BLaER1 (cell line): ENCODE data around the gene MATN1.

Source experiments
- H3K27ac ChIP-seq: shearing (Covaris generic); formaldehyde crosslinking; 2 replicates; pipeline ENCODE4 v1.8.1; 2022
- H3K27me3 ChIP-seq: shearing (Covaris generic); formaldehyde crosslinking; 2 replicates; pipeline ENCODE4 v1.8.1; 2022
- H3K36me3 ChIP-seq: shearing (Covaris generic); formaldehyde crosslinking; 2 replicates; pipeline ENCODE4 v1.8.1; 2022
- H3K4me1 ChIP-seq: shearing (Covaris generic); formaldehyde crosslinking; 2 replicates; pipeline ENCODE4 v1.8.1; 2022
- H3K4me2 ChIP-seq: shearing (Covaris generic); formaldehyde crosslinking; 2 replicates; pipeline ENCODE4 v1.8.1; 2022
- H3K4me3 ChIP-seq: shearing (Covaris generic); formaldehyde crosslinking; 2 replicates; pipeline ENCODE4 v1.8.1; 2022
- H3K9ac ChIP-seq: shearing (Covaris generic); formaldehyde crosslinking; 2 replicates; pipeline ENCODE4 v1.8.1; 2022
- H3K9me3 ChIP-seq: shearing (Covaris generic); formaldehyde crosslinking; 2 replicates; pipeline ENCODE4 v1.8.1; 2022
- H4K20me1 ChIP-seq: shearing (Covaris generic); formaldehyde crosslinking; 2 replicates; pipeline ENCODE4 v1.8.1; 2022
- Cebpa-rat ChIP-seq: shearing (Covaris generic); IDR thresholded peaks from 2 replicates; pipeline ENCODE4 v1.8.1; 2022

The MATN1 gene

DNA sequence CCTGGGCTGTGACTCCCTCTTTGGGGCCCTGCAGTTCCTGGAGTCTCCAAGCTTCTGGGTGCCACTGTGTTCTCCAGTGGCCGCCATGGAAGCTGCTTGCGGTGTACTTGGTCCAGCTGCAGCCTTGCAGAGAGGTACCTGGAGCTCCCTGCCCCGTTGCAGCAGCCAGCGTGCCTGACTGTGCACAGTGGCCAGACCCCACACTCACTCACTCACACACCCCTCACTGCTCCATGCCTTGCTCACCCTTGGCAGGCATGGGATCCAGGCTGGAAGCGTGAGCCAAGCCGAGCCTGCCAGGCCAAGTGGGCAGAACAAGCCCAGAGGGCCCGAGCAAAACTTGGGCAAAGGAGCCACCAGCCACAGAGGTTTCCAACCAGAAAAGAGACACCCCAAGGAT, 43.0 kb downstream of the MATN1 start:
- TF ChIP-seq Cebpa-rat = no peak
- H3K4me1 ChIP-seq = no peaks in the 10 kb centered on the region
- H3K4me2 ChIP-seq = no peak overlapping the region
- no peaks in the 10 kb centered on the region for H3K36me3 ChIP-seq
- H3K9ac ChIP-seq = no peak overlapping the region
- H3K27ac ChIP-seq = no peak overlapping the region
- H3K9me3 ChIP-seq = peaks cover 32% of the 10 kb centered on the region
- peaks cover 22% of the 10 kb centered on the region for H3K27me3 ChIP-seq
- H3K4me3 ChIP-seq = no peak overlapping the region
- H4K20me1 ChIP-seq = no peaks in the 10 kb centered on the region

DNA sequence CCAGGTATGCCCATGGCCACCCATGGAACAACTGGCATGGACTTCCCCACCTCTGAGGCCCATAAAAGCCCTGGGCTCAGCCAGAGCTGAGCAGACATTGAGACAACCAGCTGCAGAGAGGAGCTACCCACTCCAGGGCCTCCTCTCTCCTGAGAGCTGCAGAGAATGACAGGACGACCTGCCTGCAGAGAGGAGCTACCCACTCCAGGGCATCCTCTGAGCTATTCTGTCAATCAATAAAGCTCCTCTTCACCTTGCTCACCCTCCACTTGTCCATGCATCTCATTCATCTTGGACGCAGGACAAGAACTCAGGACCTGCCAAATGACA, 43.4 kb downstream of the MATN1 start:
- no peak overlapping the region for H3K4me2 ChIP-seq
- no peaks in the 10 kb centered on the region for H4K20me1 ChIP-seq
- no peak overlapping the region for H3K9ac ChIP-seq
- no peak overlapping the region for H3K4me3 ChIP-seq
- peaks cover 32% of the 10 kb centered on the region for H3K9me3 ChIP-seq
- TF ChIP-seq Cebpa-rat = no peak
- H3K27me3 ChIP-seq = peaks cover 17% of the 10 kb centered on the region
- H3K27ac ChIP-seq = no peak overlapping the region
- H3K4me1 ChIP-seq = no peaks in the 10 kb centered on the region
- no peaks in the 10 kb centered on the region for H3K36me3 ChIP-seq

DNA sequence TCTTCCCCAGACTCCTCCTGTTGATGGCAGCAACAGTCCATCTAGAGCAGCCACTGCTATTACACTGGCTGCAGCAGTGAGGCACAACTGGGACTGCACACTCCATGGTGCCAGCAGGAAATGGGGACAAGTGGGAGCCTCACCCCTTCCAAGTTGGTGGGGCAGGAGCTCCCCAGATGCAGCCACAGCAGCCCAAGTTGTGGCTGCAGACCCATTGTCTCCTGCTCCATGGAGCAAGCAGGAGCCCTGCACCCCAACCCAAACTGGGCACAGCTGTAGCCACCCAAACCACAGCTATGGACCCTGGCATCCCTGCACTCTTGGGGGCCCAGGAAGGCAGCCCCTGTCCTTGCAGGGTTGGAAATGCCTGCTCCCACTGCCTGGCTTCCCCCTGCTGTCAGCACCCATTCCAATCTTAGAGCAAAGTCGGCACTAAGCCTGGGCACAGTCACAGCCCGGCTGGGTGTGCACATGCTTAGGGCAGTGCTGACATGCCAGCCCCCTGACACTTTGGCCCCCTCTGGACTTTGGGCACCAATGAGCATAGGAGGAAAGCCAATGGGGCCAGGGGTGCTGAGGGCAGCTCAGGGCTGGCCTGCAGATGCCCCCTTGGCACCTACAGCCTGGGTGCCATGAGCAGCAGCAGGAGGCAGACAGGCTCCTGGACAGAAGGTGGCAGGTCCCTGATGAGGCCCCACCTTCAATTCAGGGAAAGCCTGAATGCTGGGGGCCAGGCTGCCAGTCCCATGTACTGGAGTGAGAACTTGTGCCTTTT, 44.0 kb downstream of the MATN1 start:
- H3K4me1 ChIP-seq = no peaks in the 10 kb centered on the region
- peaks cover 32% of the 10 kb centered on the region for H3K9me3 ChIP-seq
- no peak overlapping the region for H3K4me2 ChIP-seq
- no peaks in the 10 kb centered on the region for H3K36me3 ChIP-seq
- no peak for TF ChIP-seq Cebpa-rat
- H3K4me3 ChIP-seq = no peak overlapping the region
- no peaks in the 10 kb centered on the region for H4K20me1 ChIP-seq
- H3K27ac ChIP-seq = no peak overlapping the region
- peaks cover 11% of the 10 kb centered on the region for H3K27me3 ChIP-seq
- H3K9ac ChIP-seq = no peak overlapping the region

DNA sequence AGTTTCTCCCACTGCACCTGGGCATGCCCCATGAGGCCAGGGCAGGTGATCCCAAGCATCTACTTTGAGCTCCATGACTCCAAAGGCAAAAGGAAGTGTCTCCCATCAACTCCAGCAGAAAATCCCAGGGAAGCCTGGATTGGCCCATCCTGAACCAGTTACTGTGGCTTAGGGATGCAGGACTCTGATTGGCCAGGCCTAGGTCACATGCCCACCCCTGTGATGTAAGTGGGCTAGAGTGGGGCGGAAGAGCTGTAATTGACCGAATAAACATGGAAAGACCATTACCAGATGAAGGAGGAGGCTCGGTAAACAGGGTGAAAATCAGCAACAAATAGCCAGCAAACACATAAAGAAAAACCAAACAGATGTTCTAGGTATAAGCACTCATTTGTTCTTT, 45.2 kb downstream of the MATN1 start:
- Histone ChIP-seq H3K4me3 (no peak overlapping the region), H3K9me3 (peaks cover 42% of the 10 kb centered on the region), H3K27ac (no peak overlapping the region), H3K9ac (no peak overlapping the region), H3K36me3 (no peaks in the 10 kb centered on the region), H3K4me1 (no peaks in the 10 kb centered on the region), H3K4me2 (no peak overlapping the region), H3K27me3 (no peaks in the 10 kb centered on the region; the same call in 1 of the 2 replicates), H4K20me1 (no peaks in the 10 kb centered on the region)
- no peak for TF ChIP-seq Cebpa-rat

DNA sequence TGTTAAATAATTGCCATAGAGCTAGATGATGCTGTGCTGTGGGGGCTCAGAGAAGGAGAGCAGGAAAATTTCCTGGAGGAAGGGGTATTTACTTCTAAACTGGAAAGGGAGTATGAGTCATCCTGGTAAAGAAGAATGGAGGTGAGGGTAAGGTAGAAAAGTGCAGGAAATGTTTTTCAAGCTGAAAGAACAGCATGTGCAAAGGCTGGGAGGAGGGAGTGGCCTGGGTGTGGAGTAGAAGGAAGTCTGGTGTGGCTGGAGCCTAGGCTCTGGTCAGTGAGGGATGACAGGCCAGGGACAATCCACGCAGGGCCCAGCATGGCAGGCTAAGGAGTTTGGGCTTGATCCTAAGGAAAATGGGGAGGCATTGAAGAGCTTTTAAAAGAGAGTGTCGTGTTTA, 45.9 kb downstream of the MATN1 start:
- H3K9me3 ChIP-seq = peaks cover 46% of the 10 kb centered on the region
- H3K27me3 ChIP-seq = no peaks in the 10 kb centered on the region; the same call in 1 of the 2 replicates
- no peaks in the 10 kb centered on the region for H3K36me3 ChIP-seq
- H3K27ac ChIP-seq = no peak overlapping the region
- no peak for TF ChIP-seq Cebpa-rat
- no peak overlapping the region for H3K9ac ChIP-seq
- no peak overlapping the region for H3K4me2 ChIP-seq
- H3K4me3 ChIP-seq = no peak overlapping the region
- H3K4me1 ChIP-seq = no peaks in the 10 kb centered on the region
- H4K20me1 ChIP-seq = no peaks in the 10 kb centered on the region

DNA sequence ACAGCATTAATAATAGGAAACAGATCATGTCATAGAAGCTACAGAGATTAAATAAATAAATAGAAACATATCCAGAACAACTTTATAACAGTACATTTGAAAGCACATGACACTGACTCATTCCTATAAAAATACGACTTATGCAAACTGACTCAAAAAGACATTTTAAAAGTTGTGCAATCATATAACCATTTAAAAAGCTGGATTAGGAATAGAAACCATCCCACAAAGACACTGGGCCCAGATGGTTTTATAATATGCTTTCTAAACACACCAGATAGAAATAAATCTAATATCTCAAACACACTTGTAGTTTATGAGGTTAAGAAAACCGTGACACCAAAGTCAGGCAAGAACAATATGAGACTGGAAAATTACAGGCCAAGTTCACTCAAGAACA, 47.6 kb downstream of the MATN1 start:
- no peak overlapping the region for H3K4me2 ChIP-seq
- H3K36me3 ChIP-seq = no peaks in the 10 kb centered on the region
- TF ChIP-seq Cebpa-rat = no peak
- H4K20me1 ChIP-seq = no peaks in the 10 kb centered on the region
- H3K9ac ChIP-seq = no peak overlapping the region
- H3K27me3 ChIP-seq = no peaks in the 10 kb centered on the region
- peaks cover 41% of the 10 kb centered on the region for H3K9me3 ChIP-seq
- H3K4me1 ChIP-seq = no peaks in the 10 kb centered on the region
- H3K27ac ChIP-seq = no peak overlapping the region
- H3K4me3 ChIP-seq = no peak overlapping the region

DNA sequence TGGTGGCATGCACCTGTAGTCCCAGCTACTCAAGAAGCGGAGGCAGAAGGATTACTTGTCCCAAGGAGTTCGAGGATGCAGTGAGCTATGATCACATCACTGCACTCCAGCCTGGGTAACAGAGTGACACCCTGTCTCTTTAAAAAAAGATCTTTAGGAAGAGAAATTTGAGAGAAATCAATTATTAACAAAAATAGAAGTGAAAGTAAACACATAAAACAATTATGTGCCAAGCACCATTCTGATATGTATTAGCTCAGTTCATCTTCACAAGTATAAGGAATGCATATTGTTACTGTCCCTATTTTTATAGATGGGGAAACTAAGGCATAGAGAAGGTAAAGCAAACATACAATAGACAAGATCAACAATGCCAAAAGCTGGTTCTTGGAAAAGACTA, 48.1 kb downstream of the MATN1 start:
- Histone ChIP-seq H3K27ac (no peak overlapping the region), H3K4me3 (no peak overlapping the region), H3K4me2 (no peak overlapping the region), H4K20me1 (no peaks in the 10 kb centered on the region), H3K9me3 (peaks cover 36% of the 10 kb centered on the region), H3K4me1 (no peaks in the 10 kb centered on the region), H3K9ac (no peak overlapping the region), H3K27me3 (no peaks in the 10 kb centered on the region), H3K36me3 (no peaks in the 10 kb centered on the region)
- TF ChIP-seq Cebpa-rat = no peak

DNA sequence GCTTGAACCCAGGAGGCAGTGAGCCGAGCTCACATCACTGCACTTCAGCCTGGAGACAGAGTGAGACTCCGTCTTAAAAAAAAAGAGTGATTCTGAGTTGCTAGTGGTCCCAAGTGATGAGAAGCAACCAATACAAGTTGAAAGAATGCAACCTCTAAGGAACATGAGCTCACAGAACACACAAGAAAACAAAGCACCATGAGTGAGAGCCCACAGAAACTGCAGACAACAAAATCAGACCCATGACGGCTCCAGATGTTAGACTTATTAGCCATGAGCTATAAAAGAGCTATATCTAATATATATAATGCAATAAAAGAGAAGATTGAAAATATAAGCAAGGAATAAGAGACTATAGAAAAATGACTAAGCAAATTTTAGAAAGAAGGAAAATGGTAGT, 50.0 kb downstream of the MATN1 start:
- no peaks in the 10 kb centered on the region for H3K27me3 ChIP-seq
- H3K27ac ChIP-seq = no peak overlapping the region
- no peaks in the 10 kb centered on the region for H4K20me1 ChIP-seq
- no peak for TF ChIP-seq Cebpa-rat
- H3K9ac ChIP-seq = no peak overlapping the region
- H3K4me3 ChIP-seq = no peak overlapping the region
- H3K9me3 ChIP-seq = peaks cover 17% of the 10 kb centered on the region
- H3K36me3 ChIP-seq = no peaks in the 10 kb centered on the region
- H3K4me1 ChIP-seq = peaks cover 1% of the 10 kb centered on the region
- H3K4me2 ChIP-seq = no peak overlapping the region

DNA sequence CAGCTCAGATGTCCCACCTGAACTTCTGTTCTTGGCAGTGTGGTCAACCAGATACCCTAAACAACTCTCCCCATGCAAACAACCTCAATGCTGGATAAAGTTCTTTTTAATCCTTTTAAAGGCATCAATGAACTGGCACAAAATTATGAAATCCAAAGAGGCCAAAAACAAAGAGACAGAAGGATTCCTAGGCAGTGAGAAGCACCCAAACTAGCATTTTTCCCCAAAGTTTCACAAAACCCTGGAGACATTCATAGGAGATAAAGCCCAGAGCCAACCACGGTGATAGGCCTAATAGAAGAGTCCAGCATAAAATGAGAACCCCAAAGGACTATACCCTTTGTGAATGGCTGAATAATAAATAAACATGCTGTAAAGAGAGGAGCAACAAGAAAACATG, 50.7 kb downstream of the MATN1 start:
- Histone ChIP-seq H4K20me1 (no peaks in the 10 kb centered on the region), H3K4me3 (no peak overlapping the region), H3K27ac (no peak overlapping the region), H3K36me3 (no peaks in the 10 kb centered on the region), H3K4me1 (peaks cover 9% of the 10 kb centered on the region), H3K9ac (no peak overlapping the region), H3K4me2 (no peak overlapping the region), H3K9me3 (peaks cover 14% of the 10 kb centered on the region; the same call in 1 of the 2 replicates), H3K27me3 (no peaks in the 10 kb centered on the region)
- no peak for TF ChIP-seq Cebpa-rat

DNA sequence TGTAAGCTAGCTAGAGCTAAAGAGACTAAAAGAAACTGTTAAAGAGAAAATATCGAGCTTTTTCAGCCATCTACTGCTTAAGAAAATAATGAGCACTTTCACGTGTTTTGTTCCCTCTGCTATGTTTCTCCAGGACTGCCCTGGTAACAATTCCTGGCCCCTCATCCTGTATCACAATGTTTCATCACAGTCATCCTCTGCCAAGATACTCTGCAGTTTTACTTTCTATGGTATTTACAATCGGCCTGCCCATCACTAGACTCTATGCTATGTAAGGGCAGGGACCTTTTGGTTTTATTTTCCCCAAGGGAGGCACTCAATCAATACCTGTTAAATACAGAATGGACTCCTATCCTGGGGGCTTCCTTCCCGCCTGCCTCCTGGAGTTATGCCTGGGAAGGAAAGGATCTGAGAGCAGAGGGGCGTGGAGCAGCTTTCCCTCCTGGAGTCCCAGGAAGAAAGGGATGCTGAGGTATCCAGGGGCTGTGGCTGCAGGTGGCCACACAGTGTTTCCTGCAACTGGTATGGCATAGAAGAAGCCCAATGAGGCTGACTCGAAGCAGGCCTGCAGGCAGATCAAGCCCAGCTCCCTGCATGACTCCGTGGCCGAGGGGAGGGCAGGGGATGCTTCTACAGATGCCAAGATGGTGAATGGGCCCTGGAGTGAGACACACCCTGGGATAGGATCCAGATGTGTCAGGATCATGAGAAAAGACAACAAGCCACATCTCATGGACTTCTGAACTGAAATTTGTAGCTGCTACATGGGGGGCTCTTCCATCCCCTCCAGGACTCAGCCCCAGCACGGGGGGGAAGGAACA, 52.9 kb downstream of the MATN1 start:
- H3K36me3 ChIP-seq = no peaks in the 10 kb centered on the region
- H4K20me1 ChIP-seq = no peaks in the 10 kb centered on the region
- H3K27me3 ChIP-seq = no peaks in the 10 kb centered on the region
- no peak overlapping the region for H3K9ac ChIP-seq
- H3K4me3 ChIP-seq = no peak overlapping the region
- peaks cover 14% of the 10 kb centered on the region; the same call in 1 of the 2 replicates for H3K9me3 ChIP-seq
- H3K4me2 ChIP-seq = no peak overlapping the region
- TF ChIP-seq Cebpa-rat = no peak
- no peak overlapping the region for H3K27ac ChIP-seq
- H3K4me1 ChIP-seq = peaks cover 10% of the 10 kb centered on the region
